Suprapubic skin (tissue), 4 donors: ENCODE measurements around the gene DNASE1. TPM values are rescaled to one million over a fixed set of nuclear protein-coding genes. Genes with fewer than 3 reads are reported as not detected.

Experiments
- DNase-seq, 2 donors: peaks; one replicate each; pipeline ENCODE4 v3.0.0-alpha.2; 2019; ENCODE audit warnings: low spot score in 2 of 2
- H3K27ac ChIP-seq: fragments of 200-600 bp; sonication (generic); one replicate; pipeline ENCODE4 v1.5.1; 2019
- H3K27me3 ChIP-seq: fragments of 200-600 bp; sonication (generic); one replicate; pipeline ENCODE4 v1.5.1; 2019
- H3K36me3 ChIP-seq: fragments of 200-600 bp; sonication (generic); one replicate; pipeline ENCODE4 v1.5.1; 2019
- H3K4me1 ChIP-seq: fragments of 200-600 bp; sonication (generic); one replicate; pipeline ENCODE4 v1.5.1; 2019
- H3K4me3 ChIP-seq: fragments of 200-600 bp; sonication (generic); one replicate; pipeline ENCODE4 v1.5.1; 2019; ENCODE audit warnings: mild to moderate bottlenecking
- H3K9me3 ChIP-seq: fragments of 200-600 bp; sonication (generic); one replicate; pipeline ENCODE4 v1.5.1; 2019
- EP300 ChIP-seq: sonication (generic); formaldehyde crosslinking; IDR thresholded peaks from one replicate; pipeline ENCODE4 v1.6.1; 2017; ENCODE audit warnings: antibody characterized with exemption
- POLR2A ChIP-seq, 2 donors: fragments of 450-650 bp; IDR thresholded peaks; one replicate each; pipeline ENCODE4 v1.6.1; 2017; ENCODE audit warnings: antibody characterized with exemption in 2 of 2, mild to moderate bottlenecking in 2 of 2, moderate library complexity in 2 of 2
- POLR2AphosphoS5 ChIP-seq, 3 donors: sonication (generic); formaldehyde crosslinking; IDR thresholded peaks; one replicate each; pipeline ENCODE4 v1.6.1; 2017; ENCODE audit warnings: antibody characterized with exemption in 3 of 3
- WGBS: methylation state at CpG from one replicate; pipeline ENCODE4 v1.1.5; 2018; 5-methylcytosine and 5-hydroxymethylcytosine counted together
- total RNA-seq, 4 donors: library from RNA; depleted of rRNA; stranded (reverse); fragments of >200 nt; gene quantifications; one replicate each; pipeline ENCODE4 v1.1.0, GENCODE V29; 2016
- TF ChIP-seq, protein P1 (sequence below), 2 donors: fragments of 200-600 bp in 1 of 2; fragments of 450-650 bp in 1 of 2; sonication (generic) in 1 of 2; IDR thresholded peaks; one replicate each; pipeline ENCODE4 v1.5.1; 2016 to 2019; ENCODE audit warnings: antibody characterized with exemption in 2 of 2, mild to moderate bottlenecking in 1 of 2, moderate library complexity in 1 of 2

Gene DNASE1
- total RNA-seq, 4 donors from 2014 or later = 11.0 to 32.7 (median 23.0) TPM

GRCh38 chr16:3706253-3707012, 51.9 kb downstream of the DNASE1 start:
- peaks cover 8% of the 10 kb centered on the region for H3K36me3 ChIP-seq
- TF ChIP-seq POLR2AphosphoS5 (IDR thresholded peaks at IDR 0.05) = no peak
- TF ChIP-seq, protein P1, sequence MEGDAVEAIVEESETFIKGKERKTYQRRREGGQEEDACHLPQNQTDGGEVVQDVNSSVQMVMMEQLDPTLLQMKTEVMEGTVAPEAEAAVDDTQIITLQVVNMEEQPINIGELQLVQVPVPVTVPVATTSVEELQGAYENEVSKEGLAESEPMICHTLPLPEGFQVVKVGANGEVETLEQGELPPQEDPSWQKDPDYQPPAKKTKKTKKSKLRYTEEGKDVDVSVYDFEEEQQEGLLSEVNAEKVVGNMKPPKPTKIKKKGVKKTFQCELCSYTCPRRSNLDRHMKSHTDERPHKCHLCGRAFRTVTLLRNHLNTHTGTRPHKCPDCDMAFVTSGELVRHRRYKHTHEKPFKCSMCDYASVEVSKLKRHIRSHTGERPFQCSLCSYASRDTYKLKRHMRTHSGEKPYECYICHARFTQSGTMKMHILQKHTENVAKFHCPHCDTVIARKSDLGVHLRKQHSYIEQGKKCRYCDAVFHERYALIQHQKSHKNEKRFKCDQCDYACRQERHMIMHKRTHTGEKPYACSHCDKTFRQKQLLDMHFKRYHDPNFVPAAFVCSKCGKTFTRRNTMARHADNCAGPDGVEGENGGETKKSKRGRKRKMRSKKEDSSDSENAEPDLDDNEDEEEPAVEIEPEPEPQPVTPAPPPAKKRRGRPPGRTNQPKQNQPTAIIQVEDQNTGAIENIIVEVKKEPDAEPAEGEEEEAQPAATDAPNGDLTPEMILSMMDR (IDR thresholded peaks at IDR 0.05) = no peak
- TF ChIP-seq POLR2A (IDR thresholded peaks at IDR 0.05) = no peak
- no peak for TF ChIP-seq EP300
- H3K27ac ChIP-seq = no peak overlapping the region
- no peak for DNase-seq
- H3K4me3 ChIP-seq = no peak overlapping the region
- WGBS = 87% methylated on average over 10 of the region's 10 CpGs
- H3K27me3 ChIP-seq = no peaks in the 10 kb centered on the region
- H3K4me1 ChIP-seq = no peaks in the 10 kb centered on the region
- no peaks in the 10 kb centered on the region for H3K9me3 ChIP-seq

Other genes starting within 250 kb of the DNASE1 start
- gene ZNF597, start 211.2 kb upstream of the DNASE1 start, total RNA-seq = 1 to 10 TPM; 1.5 to 4.3 (median 2.4) TPM
- gene NAA60, start 211.0 kb upstream of the DNASE1 start, total RNA-seq = 10 to 100 TPM; 20.9 to 40.2 (median 26.4) TPM
- gene C16orf90, start 159.2 kb upstream of the DNASE1 start, total RNA-seq = not detected
- 10 to 100 TPM in 1 of 4 donors, 1 to 10 TPM in 3; 4.9 to 12.6 (median 6.6) TPM for gene CLUAP1, start 153.7 kb upstream of the DNASE1 start, total RNA-seq
- 1 to 10 TPM in 1 of 4 donors, under 1 TPM in 3; 0.16 to 1.2 (median 0.39) TPM for gene NLRC3, start 77.3 kb upstream of the DNASE1 start, total RNA-seq
- 1 to 10 TPM; 2.9 to 6.0 (median 4.5) TPM for gene SLX4, start 43.1 kb upstream of the DNASE1 start, total RNA-seq
- 100 to 1,000 TPM in 3 of 4 donors, 10 to 100 TPM in 1; 75.7 to 147 (median 116) TPM for gene TRAP1, start 62.8 kb downstream of the DNASE1 start, total RNA-seq
- gene CREBBP, start 226.0 kb downstream of the DNASE1 start, total RNA-seq = 100 to 1,000 TPM in 3 of 4 donors, 10 to 100 TPM in 1; 76.3 to 152 (median 105) TPM